ENCODE results near the gene SIGMAR1.
A peak's percentile ranks its signal among the peaks of the same experiment; 100 is the strongest.

The SIGMAR1 gene

DNA sequence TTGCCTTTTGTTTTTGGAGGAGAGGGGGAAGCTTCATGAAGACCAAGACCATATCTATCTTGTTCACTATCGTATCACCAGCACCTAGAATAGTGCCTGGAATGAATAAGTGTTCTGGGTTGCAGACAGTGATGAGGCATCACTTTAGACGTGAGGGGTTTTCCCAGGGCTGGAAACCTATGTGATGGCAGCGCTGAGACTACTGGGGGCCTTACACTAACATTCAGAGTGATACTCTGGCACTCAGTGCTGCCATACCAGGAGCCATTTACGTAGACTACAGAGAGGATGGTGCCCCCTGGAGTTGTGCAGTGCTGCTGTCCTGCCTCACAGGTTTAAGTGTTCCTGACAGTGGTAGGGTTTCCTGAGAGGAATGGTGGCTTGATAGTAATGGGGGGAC lies 46.6 kb upstream of the SIGMAR1 start:
- DNase-seq: no peak
- Histone ChIP-seq H3K4me1 (peaks cover 0 to 37% (median 19%) of the 10 kb centered on the region in 4 donors), H3K4me3 (no peak overlapping the region), H3K27me3 (no peaks in the 10 kb centered on the region), H3K36me3 (peaks cover 0 to 24% (median 0%) of the 10 kb centered on the region in 3 donors), H3K9me3 (no peaks in the 10 kb centered on the region), H3K27ac (no peak overlapping the region)
- intact Hi-C loops (cut with DNase I; ENCODE audit: low total_unique reads): no loop called here
- TF ChIP-seq, protein P1, sequence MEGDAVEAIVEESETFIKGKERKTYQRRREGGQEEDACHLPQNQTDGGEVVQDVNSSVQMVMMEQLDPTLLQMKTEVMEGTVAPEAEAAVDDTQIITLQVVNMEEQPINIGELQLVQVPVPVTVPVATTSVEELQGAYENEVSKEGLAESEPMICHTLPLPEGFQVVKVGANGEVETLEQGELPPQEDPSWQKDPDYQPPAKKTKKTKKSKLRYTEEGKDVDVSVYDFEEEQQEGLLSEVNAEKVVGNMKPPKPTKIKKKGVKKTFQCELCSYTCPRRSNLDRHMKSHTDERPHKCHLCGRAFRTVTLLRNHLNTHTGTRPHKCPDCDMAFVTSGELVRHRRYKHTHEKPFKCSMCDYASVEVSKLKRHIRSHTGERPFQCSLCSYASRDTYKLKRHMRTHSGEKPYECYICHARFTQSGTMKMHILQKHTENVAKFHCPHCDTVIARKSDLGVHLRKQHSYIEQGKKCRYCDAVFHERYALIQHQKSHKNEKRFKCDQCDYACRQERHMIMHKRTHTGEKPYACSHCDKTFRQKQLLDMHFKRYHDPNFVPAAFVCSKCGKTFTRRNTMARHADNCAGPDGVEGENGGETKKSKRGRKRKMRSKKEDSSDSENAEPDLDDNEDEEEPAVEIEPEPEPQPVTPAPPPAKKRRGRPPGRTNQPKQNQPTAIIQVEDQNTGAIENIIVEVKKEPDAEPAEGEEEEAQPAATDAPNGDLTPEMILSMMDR (IDR thresholded peaks at IDR 0.05): no peak

DNA sequence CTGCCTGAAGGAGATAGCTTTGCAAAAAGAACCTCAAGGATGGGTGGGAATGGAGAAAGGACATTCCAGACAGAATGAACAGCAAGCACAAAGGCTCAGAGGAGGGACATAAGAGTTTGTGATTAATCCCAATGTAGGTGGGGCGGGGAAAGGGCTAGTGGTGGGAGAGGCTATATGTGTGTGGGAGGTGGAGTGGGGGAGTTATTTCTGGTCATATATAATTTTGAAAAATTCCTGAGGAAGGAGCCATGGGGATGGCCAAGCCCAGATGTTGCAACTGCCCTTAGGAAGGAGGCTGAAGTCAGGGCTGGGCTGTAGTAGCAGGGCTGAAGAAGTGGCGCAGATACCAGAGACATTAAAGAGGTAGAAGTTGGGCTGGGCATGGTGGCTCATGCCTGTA lies 38.3 kb upstream of the SIGMAR1 start:
- Histone ChIP-seq H3K9me3 (no peaks in the 10 kb centered on the region), H3K27ac (no peak overlapping the region), H3K4me1 (no peaks in the 10 kb centered on the region), H3K36me3 (peaks cover 0 to 12% (median 7%) of the 10 kb centered on the region in 3 donors), H3K27me3 (no peaks in the 10 kb centered on the region), H3K4me3 (no peak overlapping the region)
- DNase-seq: no peak
- TF ChIP-seq, protein P1 (IDR thresholded peaks at IDR 0.05): no peak
- intact Hi-C loops (cut with DNase I; ENCODE audit: low total_unique reads): no loop called here

DNA sequence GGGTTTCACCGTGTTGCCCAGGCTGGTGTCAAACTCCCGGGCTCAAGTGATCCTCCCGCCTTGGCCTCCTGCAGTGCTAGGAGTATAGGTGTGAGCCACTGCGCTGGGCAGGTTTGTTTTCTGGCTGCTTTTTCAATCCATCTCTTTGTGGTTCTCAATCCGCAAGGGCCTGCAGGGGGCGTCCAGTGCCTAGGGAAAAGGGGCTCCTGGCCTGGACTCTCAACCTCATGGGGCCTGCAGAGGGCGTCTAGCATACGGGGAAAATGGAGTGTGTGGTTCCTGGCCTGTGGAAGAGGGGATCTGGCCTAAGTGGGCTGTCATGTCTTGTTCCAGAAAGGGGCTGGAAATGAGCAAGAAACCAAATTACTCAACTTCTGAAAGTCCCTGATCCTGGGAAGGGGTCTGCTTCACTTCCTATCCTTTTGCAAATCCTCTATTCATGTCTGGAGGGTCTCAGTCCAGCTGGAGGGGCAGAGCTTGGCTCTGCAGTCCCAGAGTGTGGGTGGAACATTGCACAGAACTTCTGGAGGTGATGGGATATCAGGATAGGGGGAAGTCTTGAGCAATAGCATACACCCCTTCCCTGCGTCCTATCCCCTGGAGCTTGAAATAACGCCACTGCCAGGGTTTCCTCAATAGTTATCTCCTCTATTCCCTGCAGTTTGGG lies 37.6 kb upstream of the SIGMAR1 start:
- Histone ChIP-seq H3K4me1 (no peaks in the 10 kb centered on the region), H3K9me3 (no peaks in the 10 kb centered on the region), H3K27ac (no peak overlapping the region), H3K27me3 (no peaks in the 10 kb centered on the region), H3K4me3 (no peak overlapping the region), H3K36me3 (peaks cover 0 to 10% (median 7%) of the 10 kb centered on the region in 3 donors)
- peak in 1 of 2 donors; percentile 54 for DNase-seq
- intact Hi-C loops (cut with DNase I; ENCODE audit: low total_unique reads): no loop called here
- TF ChIP-seq, protein P1 (IDR thresholded peaks at IDR 0.05): peak; percentile 27 to 41

DNA sequence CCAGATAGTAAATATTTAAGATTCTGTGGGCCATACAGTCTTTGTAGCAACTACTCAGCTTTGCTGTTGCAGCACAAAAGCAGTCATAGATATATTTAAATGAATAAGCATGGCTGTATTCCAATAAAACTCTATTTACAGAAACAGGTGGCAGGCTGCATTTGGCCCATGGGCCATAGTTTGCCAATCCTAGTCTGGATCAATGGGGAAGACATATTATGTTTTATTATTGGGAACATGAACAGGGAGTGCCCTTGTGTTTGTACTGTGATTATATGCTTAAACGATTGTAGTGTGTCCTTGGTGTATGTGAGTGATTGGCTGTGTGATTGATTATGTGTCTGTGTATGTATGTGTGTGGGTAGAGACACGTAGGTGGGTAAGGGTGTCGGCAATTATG lies 36.9 kb upstream of the SIGMAR1 start:
- intact Hi-C loops (cut with DNase I; ENCODE audit: low total_unique reads): no loop called here

DNA sequence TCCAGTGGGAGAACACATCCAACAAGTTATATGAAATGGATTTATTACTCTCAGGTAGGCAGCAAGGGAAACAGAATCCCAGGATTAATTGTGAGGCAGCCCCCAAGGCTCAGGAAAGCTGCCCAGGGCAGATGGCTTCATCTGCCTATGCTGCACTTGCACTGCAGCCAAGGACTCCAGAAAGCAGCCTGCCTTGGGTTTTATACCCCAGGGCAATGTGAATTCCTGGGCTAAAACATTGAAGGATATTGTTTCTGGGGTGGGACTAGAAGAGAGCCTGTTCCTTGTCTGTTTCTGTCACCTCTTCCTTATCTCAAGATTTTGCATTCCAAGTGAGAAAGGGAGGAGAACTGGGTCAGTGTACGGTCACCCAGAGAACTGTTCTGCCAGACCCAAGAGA lies 33.7 kb upstream of the SIGMAR1 start:
- TF ChIP-seq, protein P1 (IDR thresholded peaks at IDR 0.05): no peak
- no peak for DNase-seq
- Histone ChIP-seq H3K9me3 (no peaks in the 10 kb centered on the region), H3K4me1 (peaks cover 0 to 14% (median 10%) of the 10 kb centered on the region in 4 donors), H3K27ac (no peak overlapping the region), H3K4me3 (no peak overlapping the region), H3K27me3 (no peaks in the 10 kb centered on the region), H3K36me3 (peaks cover 0 to 27% (median 14%) of the 10 kb centered on the region in 3 donors)
- intact Hi-C loops (cut with DNase I; ENCODE audit: low total_unique reads): no loop called here

More for the DNA sequence above, 36.9 kb upstream of the SIGMAR1 start:
- TF ChIP-seq, protein P1 (IDR thresholded peaks at IDR 0.05): no peak
- Histone ChIP-seq H3K9me3 (no peaks in the 10 kb centered on the region), H3K36me3 (peaks cover 0 to 11% (median 7%) of the 10 kb centered on the region in 3 donors), H3K27ac (no peak overlapping the region), H3K27me3 (no peaks in the 10 kb centered on the region), H3K4me3 (no peak overlapping the region), H3K4me1 (no peaks in the 10 kb centered on the region)
- no peak for DNase-seq

Measured in tibial artery (tissue), 4 donors.